Measurements from ENCODE around the gene ALPL.
"Not testable (repeated sequence)": the region's sequence is repeated elsewhere in the genome, so short reads cannot be mapped to it uniquely, and the experiment has no call there.

Gene ALPL

DNA sequence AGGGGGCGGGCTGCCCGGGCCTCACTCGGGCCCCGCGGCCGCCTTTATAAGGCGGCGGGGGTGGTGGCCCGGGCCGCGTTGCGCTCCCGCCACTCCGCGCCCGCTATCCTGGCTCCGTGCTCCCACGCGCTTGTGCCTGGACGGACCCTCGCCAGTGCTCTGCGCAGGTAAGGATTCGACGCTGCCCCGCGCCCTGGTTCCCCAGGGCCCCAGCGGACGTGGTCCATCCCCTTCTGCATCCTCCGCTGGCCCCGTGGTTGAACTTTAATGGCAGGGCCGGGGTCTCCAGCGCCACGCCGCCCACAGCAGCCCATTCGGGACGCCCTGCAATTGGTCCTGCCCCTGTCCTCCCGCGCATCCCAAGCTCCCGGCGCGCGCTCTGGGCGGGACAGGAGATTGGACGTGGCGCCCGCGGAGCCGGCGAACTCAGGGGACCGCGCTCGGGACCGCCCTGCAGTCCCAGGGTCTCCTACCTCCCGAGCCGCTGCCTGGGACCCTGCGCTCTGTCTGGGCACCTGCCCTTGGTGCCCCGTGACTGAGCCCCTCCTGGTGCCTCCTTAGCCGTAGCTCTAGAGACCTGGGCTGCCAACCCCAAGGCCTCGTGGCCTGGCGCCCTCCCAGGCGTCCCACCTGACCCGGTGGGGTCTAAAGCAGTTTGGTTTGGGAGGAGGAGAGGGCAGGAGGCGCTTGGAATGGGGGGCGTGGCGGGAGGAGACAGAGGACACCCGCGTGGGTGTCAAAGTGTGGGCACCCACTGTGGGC is at the start of gene ALPL:
ALPL (plus strand) TSS at position 73 of the 762 bp plus-strand sequence. CDS start 44,659 bp downstream, outside the sequence.
- no peak for DNase-seq (ENCODE audit: low spot score)

DNA sequence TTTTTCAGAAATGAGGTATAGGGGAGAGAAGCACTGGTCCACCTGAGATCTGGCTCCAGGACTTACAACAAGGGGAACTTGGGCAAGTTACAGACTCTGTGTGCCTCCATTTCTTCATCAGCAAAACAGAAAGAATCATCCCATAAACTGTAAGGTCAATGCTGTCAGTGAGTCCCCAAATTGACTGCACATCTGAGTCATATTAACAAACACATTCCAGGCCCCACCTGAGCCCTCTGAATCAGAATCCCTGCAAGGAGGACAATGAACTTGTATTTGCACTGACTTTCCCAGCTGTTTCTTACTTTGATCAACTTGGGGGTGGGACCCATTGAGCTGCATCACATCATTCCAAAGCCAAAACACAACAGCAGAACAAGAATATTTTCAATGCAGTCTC is 44.1 kb upstream of the ALPL start:
- DNase-seq (ENCODE audit: low spot score) = not testable (repeated sequence)

DNA sequence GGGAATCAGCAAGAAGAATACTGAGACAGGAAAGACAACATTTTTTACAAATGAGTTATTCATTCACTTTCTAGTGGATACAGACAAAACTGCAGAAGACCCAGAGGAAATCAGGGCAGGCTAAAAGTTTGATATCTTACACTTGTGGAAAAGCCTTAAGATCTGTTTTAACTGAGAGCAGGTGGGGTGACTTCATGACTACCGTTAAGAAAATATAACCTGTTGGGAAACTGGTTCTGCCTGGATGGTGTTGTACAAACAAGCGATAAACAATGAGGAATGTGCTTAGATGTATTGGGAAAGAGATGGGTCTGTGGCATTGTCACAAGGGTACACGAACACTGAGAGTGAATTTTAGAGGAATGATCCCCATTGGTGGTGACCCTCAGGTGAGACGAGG is 41.3 kb upstream of the ALPL start:
- DNase-seq (ENCODE audit: low spot score) = not testable (repeated sequence)

DNA sequence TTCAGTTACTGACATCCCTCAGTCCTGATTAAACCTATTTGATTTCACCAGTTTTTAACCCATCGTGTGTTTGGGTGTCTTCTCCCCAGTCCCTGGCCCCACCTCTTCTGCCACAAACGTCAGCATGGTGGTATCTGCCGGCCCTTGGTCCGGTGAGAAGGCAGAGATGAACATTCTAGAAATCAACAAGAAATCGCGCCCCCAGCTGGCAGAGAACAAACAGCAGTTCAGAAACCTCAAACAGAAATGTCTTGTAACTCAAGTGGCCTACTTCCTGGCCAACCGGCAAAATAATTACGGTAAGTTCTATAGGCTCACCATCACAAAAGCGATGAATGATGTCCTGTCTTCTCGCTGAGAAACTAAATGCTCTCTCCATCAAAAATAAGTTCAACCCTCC is 40.6 kb upstream of the ALPL start:
- no peak for DNase-seq (ENCODE audit: low spot score)

DNA sequence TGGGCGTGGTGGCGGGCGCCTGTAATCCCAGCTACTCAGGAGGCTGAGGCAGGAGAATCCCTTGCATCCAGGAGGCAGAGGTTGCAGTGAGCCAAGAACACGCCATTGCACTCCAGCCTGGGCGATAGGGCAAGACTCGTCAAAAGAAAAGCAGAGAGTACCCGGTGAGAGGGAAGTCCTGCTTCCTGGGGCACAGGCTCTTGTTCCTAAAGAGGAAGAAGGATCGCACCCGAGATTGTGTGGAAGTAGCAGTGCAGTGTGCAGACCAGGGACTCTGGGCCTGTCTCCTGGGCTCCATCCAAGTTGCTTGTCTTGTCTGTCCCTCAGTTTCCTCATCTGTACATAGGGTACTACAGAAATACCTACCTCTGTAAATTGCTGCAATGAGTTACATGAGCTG is 39.6 kb upstream of the ALPL start:
- DNase-seq (ENCODE audit: low spot score) = no peak

DNA sequence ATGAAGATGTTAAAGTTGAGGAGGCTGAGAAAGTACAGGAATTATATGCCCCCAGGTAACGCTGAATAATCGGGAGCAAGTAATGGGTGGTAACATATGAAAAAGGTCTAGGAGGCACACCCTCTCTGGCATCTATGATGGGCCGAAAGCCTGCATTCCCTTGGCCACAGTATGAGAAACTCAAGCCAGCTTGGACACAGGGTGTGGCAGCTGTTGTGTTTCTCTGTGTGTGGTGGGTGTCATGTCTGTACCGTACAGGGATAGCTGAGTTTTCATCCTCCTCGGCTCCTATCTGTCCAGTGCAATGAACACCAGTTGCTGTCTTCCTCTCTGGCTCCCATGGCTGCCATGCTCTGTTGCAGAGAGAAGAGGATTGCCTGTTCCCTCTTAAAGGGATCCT is 36.4 kb upstream of the ALPL start:
- DNase-seq (ENCODE audit: low spot score) = no peak

DNA sequence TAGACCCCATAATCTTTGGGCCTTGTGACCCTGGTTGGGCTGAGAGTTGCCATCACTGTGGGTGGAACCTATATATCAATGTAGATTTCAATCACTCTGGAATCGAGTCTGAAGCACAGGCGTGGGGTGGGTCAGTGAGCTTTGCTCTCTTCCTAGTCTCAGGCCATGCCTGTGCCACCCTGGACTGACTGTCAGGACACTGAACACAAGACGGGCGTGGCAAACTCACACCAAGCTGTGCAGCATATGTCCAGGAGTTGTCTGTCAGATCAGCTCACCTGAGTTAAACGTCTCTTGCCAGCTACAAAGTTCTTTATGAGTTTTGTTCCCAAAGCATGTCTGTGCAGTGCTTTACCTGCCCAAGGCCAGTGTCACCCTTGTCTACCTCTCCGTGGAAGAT is 30.9 kb upstream of the ALPL start:
- no peak for DNase-seq (ENCODE audit: low spot score)

DNA sequence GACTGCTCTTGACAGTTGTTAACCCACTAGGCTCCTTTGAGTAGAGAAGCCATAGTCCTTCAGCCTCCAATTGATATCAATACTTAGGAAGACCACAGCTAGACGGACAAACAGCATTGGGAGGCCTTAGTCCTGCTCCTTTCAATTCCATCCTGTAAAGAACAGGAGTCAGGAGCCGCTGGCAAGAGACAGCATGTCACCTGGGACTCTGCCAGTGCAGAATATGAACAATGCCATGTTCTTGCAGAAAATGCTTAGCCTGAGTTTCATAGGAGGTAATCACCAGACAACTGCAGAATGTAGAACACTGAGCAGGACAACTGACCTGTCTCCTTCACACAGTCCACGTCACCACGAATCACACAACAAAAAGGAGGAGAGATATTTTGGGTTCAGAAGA is 25.3 kb upstream of the ALPL start:
- DNase-seq (ENCODE audit: low spot score) = not testable (repeated sequence)

DNA sequence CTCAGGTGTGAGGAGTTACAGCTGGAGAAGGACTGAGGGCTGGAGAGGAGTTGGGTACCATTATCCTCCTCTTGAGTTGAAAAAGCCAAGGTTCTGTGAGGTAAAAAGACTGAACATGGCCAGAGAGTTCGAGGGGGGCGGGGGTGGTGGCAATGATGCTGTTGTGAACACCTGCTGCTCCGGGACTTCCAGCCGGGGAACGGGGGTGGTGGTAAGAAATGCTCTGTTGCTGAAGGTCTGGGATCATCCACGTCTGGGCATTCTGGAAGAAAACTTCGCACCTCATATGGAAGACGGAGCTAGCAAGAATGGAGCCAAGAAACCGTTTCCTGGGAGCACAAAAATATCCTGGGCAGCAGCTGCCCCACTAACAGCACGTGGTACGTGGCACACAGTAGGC is 20.1 kb upstream of the ALPL start:
- no peak for DNase-seq (ENCODE audit: low spot score)

DNA sequence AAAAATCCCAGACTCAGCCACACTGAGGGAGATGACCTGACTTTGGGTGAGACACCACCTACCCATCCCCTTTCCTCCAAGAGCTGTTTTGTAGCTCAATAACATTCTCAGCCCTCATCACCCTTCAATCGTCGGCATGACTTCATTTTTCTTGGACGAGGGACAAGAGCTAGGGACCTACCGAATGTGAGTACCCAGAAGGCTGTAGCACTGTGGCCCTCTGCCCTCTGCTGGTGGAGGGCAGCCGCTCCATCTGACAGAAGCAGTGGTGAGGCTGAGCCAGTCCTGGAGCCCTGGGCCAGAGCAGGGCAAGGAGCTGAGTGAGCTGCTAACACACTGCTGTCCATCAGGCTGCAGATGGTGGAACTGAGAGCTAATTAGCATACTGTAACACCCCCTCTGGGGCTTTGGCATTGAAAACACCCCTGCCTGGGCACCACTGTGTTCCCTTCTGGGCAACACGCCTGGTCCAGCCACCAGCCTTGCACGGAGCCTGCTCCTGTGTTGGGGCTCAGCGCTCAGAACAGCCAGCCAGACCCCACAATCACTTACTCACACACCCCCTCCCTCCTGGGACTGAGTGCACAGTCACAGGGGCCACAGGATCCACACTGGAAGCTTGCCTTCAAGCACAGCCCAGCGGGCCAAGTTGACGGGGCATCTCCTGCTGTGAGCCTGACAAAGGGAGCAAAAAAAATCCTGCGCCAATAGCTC is 18.3 kb upstream of the ALPL start:
- no peak for DNase-seq (ENCODE audit: low spot score)

DNA sequence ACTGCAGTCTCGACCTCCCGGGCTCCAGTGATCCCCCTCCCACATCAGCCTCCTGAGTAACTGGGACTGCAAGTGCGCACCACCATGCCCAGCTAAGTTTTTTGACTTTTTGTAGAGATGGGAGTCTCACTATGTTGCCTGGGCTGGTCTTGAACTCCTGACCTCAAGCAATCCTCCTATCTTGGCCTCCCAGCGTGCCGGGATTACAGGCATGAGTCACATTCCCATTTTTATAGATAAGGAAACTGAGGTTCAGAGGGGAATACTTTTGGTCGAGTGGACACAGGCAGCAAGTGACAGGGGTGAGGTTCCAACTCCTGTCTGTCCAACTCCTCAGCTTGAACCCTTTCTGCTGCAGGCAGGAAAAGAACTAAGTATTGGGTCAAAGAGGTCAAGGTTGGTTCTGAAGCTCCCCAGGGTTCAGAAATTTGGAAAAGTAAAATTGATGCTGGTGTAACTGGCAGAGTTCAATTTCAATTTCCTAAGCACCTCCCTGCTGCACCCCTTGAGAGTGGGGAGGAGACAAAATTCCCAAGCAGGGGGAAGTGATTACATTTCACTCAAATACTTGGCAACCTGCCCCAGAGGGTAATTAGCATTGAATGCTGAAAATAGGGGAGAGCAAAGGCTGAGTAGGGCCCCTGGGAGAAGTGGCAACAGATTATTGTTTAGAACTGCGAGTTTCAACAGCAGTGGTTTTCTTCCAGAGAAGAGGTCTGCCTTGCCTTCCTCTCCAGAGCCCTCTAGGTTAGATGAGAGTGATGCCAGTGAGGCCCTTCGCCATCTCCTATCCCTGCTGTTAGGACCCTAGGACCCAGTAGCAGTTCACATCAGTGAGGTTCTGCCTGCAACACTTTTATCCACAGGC is 17.5 kb upstream of the ALPL start:
- DNase-seq (ENCODE audit: low spot score) = no peak

DNA sequence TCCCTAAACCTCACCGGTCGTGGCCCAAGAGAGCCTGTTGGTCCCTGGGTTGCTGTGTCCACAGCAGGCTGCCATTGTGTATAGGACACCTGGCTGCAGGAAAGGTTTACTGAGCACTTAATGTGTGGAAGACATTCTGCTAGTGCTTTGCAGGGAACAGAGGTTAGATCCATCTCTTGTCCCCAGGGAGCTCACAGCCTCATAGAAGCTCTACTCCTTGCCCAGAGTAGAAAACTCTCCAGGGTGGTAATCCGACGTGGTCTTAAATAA is 16.9 kb upstream of the ALPL start:
- DNase-seq (ENCODE audit: low spot score) = no peak

DNA sequence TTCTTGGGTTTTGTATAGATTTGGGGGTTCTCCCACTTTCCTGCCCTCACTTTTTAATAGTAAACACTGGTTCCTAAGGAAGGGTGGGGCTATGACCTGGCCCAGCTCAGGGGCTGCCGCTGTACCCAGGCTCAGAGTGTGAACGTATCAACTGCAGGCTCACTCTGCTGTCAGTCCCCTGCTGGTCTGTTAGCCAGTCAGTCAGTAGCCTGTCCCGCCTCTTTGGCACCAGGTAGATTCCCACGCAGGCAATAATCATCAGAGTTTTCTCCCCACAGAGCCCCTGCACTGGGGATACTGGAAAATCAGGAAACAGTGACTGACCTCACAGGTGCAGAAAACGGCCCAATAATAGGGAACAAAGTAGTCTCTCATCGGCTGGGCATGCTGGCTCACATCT is 15.0 kb upstream of the ALPL start:
- no peak for DNase-seq (ENCODE audit: low spot score)

DNA sequence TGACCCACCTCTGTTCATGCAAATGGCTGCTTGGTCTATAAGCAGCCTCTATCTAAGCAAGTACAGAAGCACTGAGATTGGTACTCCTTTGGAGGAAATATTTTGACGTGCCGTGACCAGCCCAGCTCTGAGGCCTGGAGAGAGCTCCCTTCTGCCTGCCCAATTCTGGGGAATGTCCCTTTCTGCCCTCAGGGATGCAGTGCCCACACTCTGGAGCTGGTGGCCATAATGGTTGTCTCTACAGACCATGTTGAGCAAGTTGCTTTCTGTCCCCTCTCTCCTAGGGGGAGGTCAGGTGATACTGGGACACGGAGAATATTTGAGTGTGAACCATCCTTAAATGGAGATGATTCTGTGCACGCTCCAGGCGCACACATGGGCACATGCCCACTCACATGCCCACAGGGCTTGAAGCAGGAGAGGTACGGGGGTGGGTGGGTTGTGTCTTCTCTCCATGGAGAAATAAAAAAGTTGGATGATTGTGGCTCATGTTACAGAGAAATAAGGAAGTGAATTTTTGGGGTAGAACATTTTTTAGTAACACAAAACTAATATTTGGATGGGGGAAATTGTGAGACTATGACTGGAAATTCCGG is 13.9 kb upstream of the ALPL start:
- DNase-seq (ENCODE audit: low spot score) = no peak

DNA sequence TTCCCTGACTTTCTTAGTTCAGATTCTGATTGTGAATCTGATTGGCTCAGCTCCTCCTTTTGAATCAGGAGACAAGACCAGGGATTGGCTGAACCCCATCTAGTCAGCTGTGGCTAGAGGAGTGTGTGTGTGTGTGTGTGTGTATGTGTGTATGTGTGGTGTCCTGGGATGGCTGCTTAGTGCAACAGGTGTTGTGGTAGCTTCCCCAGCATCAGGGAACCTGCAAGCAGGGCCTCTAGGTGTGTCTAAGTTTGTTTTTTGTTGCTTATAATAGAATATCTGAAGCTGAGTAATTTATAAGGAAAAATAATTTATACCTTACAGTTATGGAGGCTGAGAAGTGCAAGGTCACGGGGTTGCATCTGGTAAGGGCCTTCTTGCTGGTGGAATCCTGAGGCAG is 13.2 kb upstream of the ALPL start:
- DNase-seq (ENCODE audit: low spot score) = no peak

DNA sequence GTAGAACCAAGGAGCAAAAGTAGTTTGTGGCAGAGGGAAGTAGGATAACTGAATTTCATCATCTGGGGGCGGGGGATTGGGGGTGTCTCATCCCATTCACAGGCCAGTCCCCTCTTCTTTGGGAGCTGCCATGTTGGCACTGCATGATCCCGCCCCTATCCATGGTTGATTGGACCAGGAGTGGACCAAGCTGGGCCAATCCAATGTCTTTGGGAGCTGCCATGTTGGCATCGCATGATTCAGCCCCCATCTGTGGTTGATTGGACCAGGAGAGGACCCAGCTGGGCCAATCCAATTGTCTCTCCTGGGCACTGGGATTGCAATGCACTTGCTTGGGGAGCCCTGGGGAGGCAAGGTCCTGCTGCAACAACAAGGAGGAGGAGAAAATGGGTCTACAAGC is 12.3 kb upstream of the ALPL start:
- no peak for DNase-seq (ENCODE audit: low spot score)

DNA sequence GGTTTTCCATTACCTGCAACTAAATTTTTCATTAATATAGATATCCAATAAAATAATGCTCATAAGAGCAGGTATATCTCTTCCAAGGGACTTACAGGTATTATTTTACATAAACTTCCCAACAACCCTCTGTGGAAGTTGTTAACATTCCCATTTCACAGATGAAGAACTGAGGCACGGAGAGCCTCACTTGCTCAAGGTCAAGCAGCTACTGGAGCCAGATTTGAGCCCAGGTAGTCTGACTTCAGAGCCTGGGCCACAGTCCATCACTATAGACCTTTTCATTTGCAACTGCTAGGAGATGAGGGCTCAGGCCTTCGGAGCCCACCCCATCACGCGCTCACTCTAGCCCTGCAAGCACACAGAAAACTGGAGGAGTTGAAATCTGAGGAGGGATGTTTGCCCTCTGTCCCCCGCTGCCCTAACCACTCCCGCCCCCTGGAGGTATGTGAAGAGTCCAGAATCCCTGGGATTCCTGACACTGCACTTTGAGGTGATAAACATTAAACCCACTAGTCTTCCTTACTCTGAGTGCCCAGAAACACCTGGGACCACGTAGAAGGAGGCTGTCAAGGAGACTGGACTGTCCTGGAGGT is 11.7 kb upstream of the ALPL start:
- DNase-seq (ENCODE audit: low spot score) = no peak

DNA sequence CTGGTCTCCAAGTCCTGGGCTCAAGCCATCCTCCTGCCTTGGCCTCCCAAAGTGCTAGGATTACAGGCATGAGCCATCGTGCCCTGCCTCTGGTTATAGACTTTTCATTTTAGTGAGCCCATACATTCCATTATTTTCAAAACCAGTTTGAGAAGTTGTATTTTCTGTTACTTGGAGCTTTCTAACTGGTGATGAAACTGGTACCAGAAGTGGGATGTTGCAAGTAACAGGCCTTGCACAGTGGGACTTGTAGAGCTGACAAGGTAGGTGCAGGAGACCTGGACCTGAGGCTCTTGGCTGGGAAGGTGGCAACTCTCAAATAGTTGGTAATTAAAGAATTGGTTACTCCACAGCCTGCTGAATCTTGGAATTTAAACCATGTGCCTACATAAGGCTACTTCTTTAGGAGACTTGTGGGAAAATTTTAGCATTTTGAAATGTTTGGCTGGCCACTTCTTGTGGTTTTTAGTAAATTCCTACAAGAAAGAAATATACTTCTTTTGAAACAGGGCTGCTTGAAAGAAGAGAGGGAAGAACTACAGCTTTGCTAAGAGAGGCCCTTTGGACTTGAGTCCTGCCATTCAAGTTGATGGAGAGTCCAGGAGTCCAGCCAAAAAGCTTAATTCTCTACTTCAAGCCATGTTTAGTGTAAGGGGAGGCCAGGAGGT is 9.8 kb upstream of the ALPL start:
- DNase-seq (ENCODE audit: low spot score) = no peak

DNA sequence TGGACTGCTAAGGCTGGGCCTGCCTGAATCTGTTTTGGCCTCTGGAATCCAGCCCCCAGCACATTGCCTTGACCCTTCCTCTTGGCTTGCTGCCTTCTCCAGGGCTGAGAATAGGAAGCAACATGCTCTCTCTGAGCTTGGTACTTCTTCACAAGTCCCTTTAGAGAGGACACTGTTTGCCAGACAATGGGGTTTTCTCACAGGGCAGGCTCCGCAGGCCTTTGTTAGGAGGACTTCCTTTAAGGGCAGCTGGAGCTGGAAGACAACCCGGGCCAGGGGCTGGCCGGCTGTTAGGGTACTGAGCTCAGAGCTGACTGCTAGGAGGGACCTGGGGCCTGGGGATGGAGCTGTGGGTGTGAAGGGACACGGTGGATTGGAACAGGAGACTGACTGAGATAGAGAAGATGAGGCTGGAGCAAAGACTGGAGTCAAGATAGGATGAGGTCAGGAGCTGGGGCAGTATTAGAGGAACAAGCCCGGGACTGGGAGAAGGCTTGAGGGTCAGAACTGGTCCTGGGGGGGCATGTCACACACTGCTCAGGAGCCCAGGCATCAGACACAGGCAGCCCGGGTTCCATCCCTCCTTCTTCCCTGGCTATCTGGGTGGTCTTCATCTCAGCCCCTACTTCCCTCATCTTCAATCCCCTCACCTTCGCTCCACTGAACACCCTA is 5.4 kb upstream of the ALPL start:
- no peak for DNase-seq (ENCODE audit: low spot score)

DNA sequence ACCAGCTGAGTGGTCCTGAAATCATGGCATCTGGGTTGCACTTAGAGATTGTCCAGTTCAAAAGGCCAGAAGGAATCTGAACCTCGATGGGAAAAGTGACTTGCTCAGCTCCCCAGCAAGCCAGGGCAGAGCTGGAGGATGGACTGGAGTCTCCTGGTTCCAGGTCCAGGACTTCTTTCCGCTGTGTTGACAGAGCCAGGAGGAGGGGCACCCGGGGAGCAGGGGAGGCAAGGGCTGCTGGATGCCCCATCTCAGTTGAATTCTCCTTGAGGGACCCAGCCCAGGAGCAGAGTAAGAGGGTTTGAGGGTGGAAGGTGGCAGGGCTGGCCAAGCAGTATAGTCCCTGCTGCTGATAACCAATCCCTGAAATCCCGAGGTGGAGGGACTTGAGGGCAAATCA is 2.4 kb upstream of the ALPL start:
- DNase-seq (ENCODE audit: low spot score) = no peak

Data from CD4-positive, alpha-beta T cell treated with Interleukin-15 for 4 hours (primary cell).